GM10248 (cell line): ENCODE data around the gene DOC2A.
A peak's percentile ranks its signal among the peaks of the same experiment; 100 is the strongest.

ENCODE experiments used
- CTCF ChIA-PET: fragments of 300-600 bp; sonication (Branson Sonifier 250); formaldehyde crosslinking; extraction: SDS; loops from one replicate; lab custom pipeline; 2021; ENCODE audit warnings: antibody characterized with exemption; lab: Yijun Ruan, JAX
- POLR2A ChIA-PET: fragments of 350-650 bp; sonication (Branson Sonifier 250); formaldehyde crosslinking; extraction: SDS; loops from one replicate; lab custom pipeline; 2020; ENCODE audit warnings: antibody characterized with exemption; lab: Yijun Ruan, JAX
- DNase-seq: peaks from one replicate; pipeline ENCODE4 v3.0.0; 2012; ENCODE audit errors: extremely low spot score
- CTCF ChIP-seq: IDR thresholded peaks from 2 replicates; pipeline ENCODE4 v1.5.1; 2012; ENCODE audit warnings: mild to moderate bottlenecking, low read depth; ENCODE audit errors: extremely low read depth, missing control alignments, control extremely low read depth

Gene DOC2A

GRCh38 chr16:30010844-30011713 is at the start of gene DOC2A:
Gene DOC2A (minus strand): TSS chr16:30011027. CDS start chr16:30010222, 805 bp downstream.
- POLR2A ChIA-PET, result no interaction called here
- TF ChIP-seq CTCF, result no peak
- CTCF ChIA-PET, result interaction anchor here (1.3 kb wide), 1 partner anchor 22 kb away, joined by 4 read pairs; no protein-coding TSS in a partner anchor
- no peak for DNase-seq

- DNase-seq, result no peak
- POLR2A ChIA-PET, result no interaction called here
- CTCF ChIA-PET, result interaction anchor here (0.7 kb wide), 1 partner anchor 256 kb away, joined by 3 read pairs; no protein-coding TSS in a partner anchor
- TF ChIP-seq CTCF, result no peak
These were observed 49.5 kb upstream of the DOC2A start for GRCh38 chr16:30060346-30060745.

GRCh38 chr16:30054959-30055553 is 44.2 kb upstream of the DOC2A start:
- DNase-seq, result peak; percentile 70
- peak; percentile 78 for TF ChIP-seq CTCF
- CTCF ChIA-PET, result interaction anchor here (0.6 to 2.1 kb wide), 17 partner anchors 8 to 355 kb away, joined by 3 to 13 read pairs (median 3); partner anchors contain the start of genes ALDOA, TBX6 and TLCD3B
- POLR2A ChIA-PET, result interaction anchor here (1.7 kb wide), 1 partner anchor 10 kb away, joined by 7 read pairs; the partner anchor contains the start of gene ALDOA

GRCh38 chr16:30054451-30054850 is 43.6 kb upstream of the DOC2A start:
- CTCF ChIA-PET, result interaction anchor here (0.6 to 2.1 kb wide), 11 partner anchors 9 to 354 kb away, joined by 3 to 13 read pairs (median 4); partner anchors contain the start of gene ALDOA
- DNase-seq, result no peak
- POLR2A ChIA-PET, result interaction anchor here (1.7 kb wide), 1 partner anchor 11 kb away, joined by 7 read pairs; the partner anchor contains the start of gene ALDOA
- no peak for TF ChIP-seq CTCF

GRCh38 chr16:30053376-30054015 is 42.7 kb upstream of the DOC2A start:
- TF ChIP-seq CTCF, result no peak
- no peak for DNase-seq
- ChIA-PET CTCF (interaction anchor here (1.4 to 2.2 kb wide), 8 partner anchors 9 to 39 kb away, joined by 3 to 20 read pairs (median 5); partner anchors contain the start of genes ALDOA, C16orf92, TBX6 and TLCD3B), POLR2A (no interaction called here)
